GM23338 (cell line): ENCODE data around the gene DNAJB8.

Experiments
- EZH2 ChIP-seq: fragments of 200-600 bp; sonication (generic); IDR thresholded peaks from one replicate; pipeline ENCODE4 v1.8.0; 2017; ENCODE audit warnings: antibody characterized with exemption, mild to moderate bottlenecking, low read depth; ENCODE audit not compliant: unreplicated experiment
- TF ChIP-seq, protein P1 (sequence below), 2 experiments: fragments of 200-600 bp in 1 of 2; sonication (generic) in 1 of 2; conservative IDR thresholded peaks; 2 replicates each; pipeline versions ENCODE4 v1.5.1 to v1.6.1; 2016 to 2017; ENCODE audit warnings: antibody characterized with exemption in 2 of 2, low read depth in 2 of 2, mild to moderate bottlenecking in 2 of 2, moderate library complexity in 1 of 2

DNA sequence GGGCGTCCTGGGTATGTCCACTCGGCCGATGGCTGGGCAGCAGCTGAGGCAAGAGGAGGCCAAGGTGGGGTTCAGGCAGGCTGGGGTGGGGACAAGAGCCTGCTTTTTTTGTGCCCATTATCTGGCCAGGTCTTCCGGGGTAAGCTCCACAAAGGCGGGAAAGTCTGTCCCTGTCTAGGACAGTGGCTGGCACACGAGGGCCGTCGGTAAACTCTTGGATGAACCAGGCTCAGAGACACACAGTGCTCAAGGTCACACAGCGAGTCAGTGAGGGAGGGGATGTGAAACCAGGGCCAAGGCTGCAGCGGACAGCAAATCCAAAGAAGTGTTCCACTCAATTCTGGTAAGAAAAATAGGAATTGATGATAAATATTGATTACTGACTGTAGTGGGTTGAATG is 2.9 kb downstream of the DNAJB8 start:
- TF ChIP-seq, protein P1, sequence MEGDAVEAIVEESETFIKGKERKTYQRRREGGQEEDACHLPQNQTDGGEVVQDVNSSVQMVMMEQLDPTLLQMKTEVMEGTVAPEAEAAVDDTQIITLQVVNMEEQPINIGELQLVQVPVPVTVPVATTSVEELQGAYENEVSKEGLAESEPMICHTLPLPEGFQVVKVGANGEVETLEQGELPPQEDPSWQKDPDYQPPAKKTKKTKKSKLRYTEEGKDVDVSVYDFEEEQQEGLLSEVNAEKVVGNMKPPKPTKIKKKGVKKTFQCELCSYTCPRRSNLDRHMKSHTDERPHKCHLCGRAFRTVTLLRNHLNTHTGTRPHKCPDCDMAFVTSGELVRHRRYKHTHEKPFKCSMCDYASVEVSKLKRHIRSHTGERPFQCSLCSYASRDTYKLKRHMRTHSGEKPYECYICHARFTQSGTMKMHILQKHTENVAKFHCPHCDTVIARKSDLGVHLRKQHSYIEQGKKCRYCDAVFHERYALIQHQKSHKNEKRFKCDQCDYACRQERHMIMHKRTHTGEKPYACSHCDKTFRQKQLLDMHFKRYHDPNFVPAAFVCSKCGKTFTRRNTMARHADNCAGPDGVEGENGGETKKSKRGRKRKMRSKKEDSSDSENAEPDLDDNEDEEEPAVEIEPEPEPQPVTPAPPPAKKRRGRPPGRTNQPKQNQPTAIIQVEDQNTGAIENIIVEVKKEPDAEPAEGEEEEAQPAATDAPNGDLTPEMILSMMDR (conservative IDR thresholded peaks at IDR 0.05; ENCODE audit: low read depth in 2 of 2), result no peak
- TF ChIP-seq EZH2, result no peak
